H1 (cell line): ENCODE measurements around the gene DIP2C. TPM values are rescaled to one million over a fixed set of nuclear protein-coding genes. Genes with fewer than 3 reads are reported as not detected.

ENCODE experiments used
- EP300 ChIP-seq, 2 experiments: IDR thresholded peaks; 1 replicate in 1 of 2; 2 replicates in 1 of 2; pipeline ENCODE4 v1.6.1; 2011 to 2012; ENCODE audit warnings: low read depth in 2 of 2, low read length in 2 of 2, mild to moderate bottlenecking in 2 of 2, borderline replicate concordance in 1 of 2, inconsistent platforms in 1 of 2, moderate library complexity in 1 of 2
- FOSL1 ChIP-seq: IDR thresholded peaks from 2 replicates; pipeline ENCODE4 v1.6.1; 2011; ENCODE audit warnings: mild to moderate bottlenecking, low read depth, low read length, moderate library complexity; ENCODE audit not compliant: insufficient read depth
- KDM1A ChIP-seq: fragments of 200-600, 300-600 bp; sonication (generic); IDR thresholded peaks from 2 replicates; pipeline ENCODE4 v1.7.1; 2016; ENCODE audit warnings: mild to moderate bottlenecking, low read length, borderline replicate concordance
- TBP ChIP-seq: IDR thresholded peaks from 2 replicates; pipeline ENCODE4 v1.6.1; 2011; ENCODE audit warnings: low read depth, low read length, improper control_type of control experiment
- polyA plus RNA-seq, 7 experiments: library from polyadenylated mRNA; depleted of rRNA in 3 of 7; stranded (reverse) in 5 of 7; unstranded in 2 of 7; fragments of >200 nt in 5 of 7; fragments of 200-250 nt in 2 of 7; gene quantifications; 1 replicate in 5 of 7; 2 replicates in 1 of 7; 4 replicates in 1 of 7; pipeline versions ENCODE4 v1.2.1 to v1.2.3, GENCODE V29; 2011 to 2013; ENCODE audit warnings: missing spikeins in 2 of 7, mixed read lengths in 2 of 7
- total RNA-seq: library from RNA; stranded (reverse); fragmentation: NEBNext Ultra II Directional; extraction: Animal tissue kit (Norgen Biotek cat#: 25700); gene quantifications from 2 replicates; pipeline ENCODE4 v1.2.1, GENCODE V29; 2021
- TF ChIP-seq, protein P1 (sequence below): fragments of 300-600 bp; sonication (generic); IDR thresholded peaks from 2 replicates; pipeline ENCODE4 v1.7.1; 2012; ENCODE audit warnings: low read length, moderate library complexity, mild to moderate bottlenecking, inconsistent platforms; ENCODE audit not compliant: insufficient replicate concordance

Gene DIP2C
- total and polyA plus RNA-seq, 2 of the 8 experiments (the other 6 are each of a cell fraction or from before 2014, with no cell fraction given): 3.8 to 9.3 TPM

DNA sequence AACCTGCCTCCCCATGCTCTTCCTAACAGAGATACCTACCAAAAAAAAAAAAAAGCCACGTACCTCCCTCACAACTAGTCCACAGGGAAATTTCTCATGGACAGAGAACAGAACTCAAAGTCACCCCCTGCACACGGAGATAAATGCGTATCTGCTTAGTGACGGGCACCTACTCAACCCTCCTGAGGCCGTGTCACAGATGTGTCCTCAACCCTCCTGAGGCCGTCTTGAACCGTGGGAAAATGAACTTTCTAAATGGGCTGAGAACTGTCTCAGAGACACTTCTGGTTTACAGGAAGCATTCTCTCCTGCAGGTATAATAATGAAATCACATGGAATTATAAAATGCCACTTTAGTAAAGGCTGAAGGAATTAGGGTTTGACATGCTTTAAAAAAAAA, 155.9 kb downstream of the DIP2C start (continued):
- TF ChIP-seq, protein P1, sequence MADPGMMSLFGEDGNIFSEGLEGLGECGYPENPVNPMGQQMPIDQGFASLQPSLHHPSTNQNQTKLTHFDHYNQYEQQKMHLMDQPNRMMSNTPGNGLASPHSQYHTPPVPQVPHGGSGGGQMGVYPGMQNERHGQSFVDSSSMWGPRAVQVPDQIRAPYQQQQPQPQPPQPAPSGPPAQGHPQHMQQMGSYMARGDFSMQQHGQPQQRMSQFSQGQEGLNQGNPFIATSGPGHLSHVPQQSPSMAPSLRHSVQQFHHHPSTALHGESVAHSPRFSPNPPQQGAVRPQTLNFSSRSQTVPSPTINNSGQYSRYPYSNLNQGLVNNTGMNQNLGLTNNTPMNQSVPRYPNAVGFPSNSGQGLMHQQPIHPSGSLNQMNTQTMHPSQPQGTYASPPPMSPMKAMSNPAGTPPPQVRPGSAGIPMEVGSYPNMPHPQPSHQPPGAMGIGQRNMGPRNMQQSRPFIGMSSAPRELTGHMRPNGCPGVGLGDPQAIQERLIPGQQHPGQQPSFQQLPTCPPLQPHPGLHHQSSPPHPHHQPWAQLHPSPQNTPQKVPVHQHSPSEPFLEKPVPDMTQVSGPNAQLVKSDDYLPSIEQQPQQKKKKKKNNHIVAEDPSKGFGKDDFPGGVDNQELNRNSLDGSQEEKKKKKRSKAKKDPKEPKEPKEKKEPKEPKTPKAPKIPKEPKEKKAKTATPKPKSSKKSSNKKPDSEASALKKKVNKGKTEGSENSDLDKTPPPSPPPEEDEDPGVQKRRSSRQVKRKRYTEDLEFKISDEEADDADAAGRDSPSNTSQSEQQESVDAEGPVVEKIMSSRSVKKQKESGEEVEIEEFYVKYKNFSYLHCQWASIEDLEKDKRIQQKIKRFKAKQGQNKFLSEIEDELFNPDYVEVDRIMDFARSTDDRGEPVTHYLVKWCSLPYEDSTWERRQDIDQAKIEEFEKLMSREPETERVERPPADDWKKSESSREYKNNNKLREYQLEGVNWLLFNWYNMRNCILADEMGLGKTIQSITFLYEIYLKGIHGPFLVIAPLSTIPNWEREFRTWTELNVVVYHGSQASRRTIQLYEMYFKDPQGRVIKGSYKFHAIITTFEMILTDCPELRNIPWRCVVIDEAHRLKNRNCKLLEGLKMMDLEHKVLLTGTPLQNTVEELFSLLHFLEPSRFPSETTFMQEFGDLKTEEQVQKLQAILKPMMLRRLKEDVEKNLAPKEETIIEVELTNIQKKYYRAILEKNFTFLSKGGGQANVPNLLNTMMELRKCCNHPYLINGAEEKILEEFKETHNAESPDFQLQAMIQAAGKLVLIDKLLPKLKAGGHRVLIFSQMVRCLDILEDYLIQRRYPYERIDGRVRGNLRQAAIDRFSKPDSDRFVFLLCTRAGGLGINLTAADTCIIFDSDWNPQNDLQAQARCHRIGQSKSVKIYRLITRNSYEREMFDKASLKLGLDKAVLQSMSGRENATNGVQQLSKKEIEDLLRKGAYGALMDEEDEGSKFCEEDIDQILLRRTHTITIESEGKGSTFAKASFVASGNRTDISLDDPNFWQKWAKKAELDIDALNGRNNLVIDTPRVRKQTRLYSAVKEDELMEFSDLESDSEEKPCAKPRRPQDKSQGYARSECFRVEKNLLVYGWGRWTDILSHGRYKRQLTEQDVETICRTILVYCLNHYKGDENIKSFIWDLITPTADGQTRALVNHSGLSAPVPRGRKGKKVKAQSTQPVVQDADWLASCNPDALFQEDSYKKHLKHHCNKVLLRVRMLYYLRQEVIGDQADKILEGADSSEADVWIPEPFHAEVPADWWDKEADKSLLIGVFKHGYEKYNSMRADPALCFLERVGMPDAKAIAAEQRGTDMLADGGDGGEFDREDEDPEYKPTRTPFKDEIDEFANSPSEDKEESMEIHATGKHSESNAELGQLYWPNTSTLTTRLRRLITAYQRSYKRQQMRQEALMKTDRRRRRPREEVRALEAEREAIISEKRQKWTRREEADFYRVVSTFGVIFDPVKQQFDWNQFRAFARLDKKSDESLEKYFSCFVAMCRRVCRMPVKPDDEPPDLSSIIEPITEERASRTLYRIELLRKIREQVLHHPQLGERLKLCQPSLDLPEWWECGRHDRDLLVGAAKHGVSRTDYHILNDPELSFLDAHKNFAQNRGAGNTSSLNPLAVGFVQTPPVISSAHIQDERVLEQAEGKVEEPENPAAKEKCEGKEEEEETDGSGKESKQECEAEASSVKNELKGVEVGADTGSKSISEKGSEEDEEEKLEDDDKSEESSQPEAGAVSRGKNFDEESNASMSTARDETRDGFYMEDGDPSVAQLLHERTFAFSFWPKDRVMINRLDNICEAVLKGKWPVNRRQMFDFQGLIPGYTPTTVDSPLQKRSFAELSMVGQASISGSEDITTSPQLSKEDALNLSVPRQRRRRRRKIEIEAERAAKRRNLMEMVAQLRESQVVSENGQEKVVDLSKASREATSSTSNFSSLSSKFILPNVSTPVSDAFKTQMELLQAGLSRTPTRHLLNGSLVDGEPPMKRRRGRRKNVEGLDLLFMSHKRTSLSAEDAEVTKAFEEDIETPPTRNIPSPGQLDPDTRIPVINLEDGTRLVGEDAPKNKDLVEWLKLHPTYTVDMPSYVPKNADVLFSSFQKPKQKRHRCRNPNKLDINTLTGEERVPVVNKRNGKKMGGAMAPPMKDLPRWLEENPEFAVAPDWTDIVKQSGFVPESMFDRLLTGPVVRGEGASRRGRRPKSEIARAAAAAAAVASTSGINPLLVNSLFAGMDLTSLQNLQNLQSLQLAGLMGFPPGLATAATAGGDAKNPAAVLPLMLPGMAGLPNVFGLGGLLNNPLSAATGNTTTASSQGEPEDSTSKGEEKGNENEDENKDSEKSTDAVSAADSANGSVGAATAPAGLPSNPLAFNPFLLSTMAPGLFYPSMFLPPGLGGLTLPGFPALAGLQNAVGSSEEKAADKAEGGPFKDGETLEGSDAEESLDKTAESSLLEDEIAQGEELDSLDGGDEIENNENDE: no peak
- TF ChIP-seq KDM1A (no peak), TBP (no peak), FOSL1 (no peak), EP300 (IDR thresholded peaks at IDR 0.05; ENCODE audit: borderline replicate concordance in 1 of 2, low read depth in 2 of 2, low read length in 2 of 2) (no peak)
